ENCODE results near the gene XPOT. TPM values are rescaled to one million over a fixed set of nuclear protein-coding genes. Genes with fewer than 3 reads are reported as not detected.

XPOT gene
- polyA plus RNA-seq, 1 donor from 2014 or later: 50.8 TPM

GRCh38 chr12:64418209-64418608, 14.0 kb downstream of the XPOT start:
- no peak overlapping the region for H3K4me3 ChIP-seq (ENCODE audit: low read length)
- no peak for TF ChIP-seq POLR2AphosphoS5 (IDR thresholded peaks at IDR 0.05)
- TF ChIP-seq MXI1 (conservative IDR thresholded peaks at IDR 0.05; ENCODE audit: poor library complexity, severe bottlenecking): no peak
- TF ChIP-seq TAF1 (IDR thresholded peaks at IDR 0.05; ENCODE audit: low read depth): no peak
- no peak for TF ChIP-seq EP300 (conservative IDR thresholded peaks at IDR 0.05; ENCODE audit: poor library complexity, severe bottlenecking)
- TF ChIP-seq CTCF (IDR thresholded peaks at IDR 0.05; ENCODE audit: poor library complexity, severe bottlenecking): no peak
- no peak for TF ChIP-seq SMC3 (conservative IDR thresholded peaks at IDR 0.05; ENCODE audit: poor library complexity)
- no peak for TF ChIP-seq EZH2 (IDR thresholded peaks at IDR 0.05; ENCODE audit: borderline replicate concordance, insufficient read depth, low read length, poor library complexity, severe bottlenecking)
- TF ChIP-seq RAD21 (conservative IDR thresholded peaks at IDR 0.05): no peak
- no peak for TF ChIP-seq REST (IDR thresholded peaks at IDR 0.05; ENCODE audit: borderline replicate concordance)
- peaks cover 5% of the 10 kb centered on the region for H3K36me3 ChIP-seq (ENCODE audit: insufficient read depth, low read length)
- H3K27ac ChIP-seq (ENCODE audit: low read length): no peak overlapping the region
- H3K4me2 ChIP-seq (ENCODE audit: low read length): no peak overlapping the region
- H3K9ac ChIP-seq (ENCODE audit: low read length): no peak overlapping the region
- no peaks in the 10 kb centered on the region for H3F3A ChIP-seq (ENCODE audit: insufficient read depth, low read length, poor library complexity, severe bottlenecking)
- no peaks in the 10 kb centered on the region for H4K20me1 ChIP-seq (ENCODE audit: insufficient read depth)
- no peak overlapping the region for H2AFZ ChIP-seq (ENCODE audit: low read depth, low read length)
- H3K9me3 ChIP-seq (ENCODE audit: low read length): no peaks in the 10 kb centered on the region
- no peaks in the 10 kb centered on the region for H3K27me3 ChIP-seq (ENCODE audit: insufficient read depth, low read depth, low read length)
- no peaks in the 10 kb centered on the region for H3K79me2 ChIP-seq (replicated peaks; ENCODE audit: insufficient read depth, low read length)
- no peaks in the 10 kb centered on the region for H3K9me2 ChIP-seq (ENCODE audit: insufficient read depth, low read length)

- no peaks in the 10 kb centered on the region for H3K27me3 ChIP-seq (ENCODE audit: insufficient read depth, low read depth, low read length)
- no peaks in the 10 kb centered on the region for H3F3A ChIP-seq (ENCODE audit: insufficient read depth, low read length, poor library complexity, severe bottlenecking)
- no peaks in the 10 kb centered on the region for H3K9me3 ChIP-seq (ENCODE audit: low read length)
- no peaks in the 10 kb centered on the region for H3K9me2 ChIP-seq (ENCODE audit: insufficient read depth, low read length)
- no peaks in the 10 kb centered on the region for H3K79me2 ChIP-seq (replicated peaks; ENCODE audit: insufficient read depth, low read length)
- H2AFZ ChIP-seq (ENCODE audit: low read depth, low read length): no peak overlapping the region
- H3K4me2 ChIP-seq (ENCODE audit: low read length): no peak overlapping the region
- peaks cover 5% of the 10 kb centered on the region for H3K36me3 ChIP-seq (ENCODE audit: insufficient read depth, low read length)
- no peak overlapping the region for H3K27ac ChIP-seq (ENCODE audit: low read length)
- TF ChIP-seq CTCF (IDR thresholded peaks at IDR 0.05; ENCODE audit: poor library complexity, severe bottlenecking): no peak
- TF ChIP-seq SMC3 (conservative IDR thresholded peaks at IDR 0.05; ENCODE audit: poor library complexity): no peak
- TF ChIP-seq POLR2AphosphoS5 (IDR thresholded peaks at IDR 0.05): no peak
- no peak for TF ChIP-seq MXI1 (conservative IDR thresholded peaks at IDR 0.05; ENCODE audit: poor library complexity, severe bottlenecking)
- H3K4me3 ChIP-seq (ENCODE audit: low read length): no peak overlapping the region
- no peaks in the 10 kb centered on the region for H4K20me1 ChIP-seq (ENCODE audit: insufficient read depth)
- no peak overlapping the region for H3K9ac ChIP-seq (ENCODE audit: low read length)
Observed at GRCh38 chr12:64419696-64420095, 15.5 kb downstream of the XPOT start.

All from neural cell (in vitro differentiated cells).